B cell (primary cell): Measurements from ENCODE around the gene TTLL11. TPM values are rescaled to one million over a fixed set of nuclear protein-coding genes. Genes with fewer than 3 reads are reported as not detected.

Experiments
- ATAC-seq: fragments of 200-7000 bp; cut with Tn5 transposase; one replicate; pipeline ENCODE4 v1.10.0; 2021; ENCODE audit warnings: low read depth, mild to moderate bottlenecking, moderate number of reproducible peaks, moderate library complexity
- CTCF ChIA-PET: fragments of 350-600 bp; sonication (Branson Sonifier 250); formaldehyde crosslinking; loops from one replicate; lab custom pipeline; 2021; ENCODE audit warnings: antibody characterized with exemption, inconsistent platforms; lab: Charles Lee
- POLR2A ChIA-PET: fragments of 350-600 bp; sonication (Branson Sonifier 250); formaldehyde crosslinking; loops from one replicate; lab custom pipeline; 2021; ENCODE audit warnings: antibody characterized with exemption; lab: Charles Lee
- DNase-seq: peaks from one replicate; pipeline ENCODE4 v3.0.0; 2013
- H2AFZ ChIP-seq: 2 replicates; pipeline ENCODE4 v1.6.1; 2012; ENCODE audit warnings: mild to moderate bottlenecking, low read depth, low read length; ENCODE audit not compliant: insufficient read depth, poor library complexity, severe bottlenecking
- H3K27ac ChIP-seq, 2 donors: 1 replicate in 1 of 2; 2 replicates in 1 of 2; pipeline ENCODE4 v1.5.1; 2012 to 2013; ENCODE audit warnings: low read length in 2 of 2, mild to moderate bottlenecking in 2 of 2, moderate library complexity in 1 of 2
- H3K27me3 ChIP-seq, 4 experiments: fragments of 200-600 bp in 1 of 4; sonication (generic) in 1 of 4; replicated peaks in 1 of 4; 1 replicate in 2 of 4; 2 replicates in 2 of 4; pipeline versions ENCODE4 v1.6.1 to v1.7.0; 2013 to 2016; ENCODE audit warnings: low read length in 3 of 4, mild to moderate bottlenecking in 2 of 4, mixed read lengths in 1 of 4, moderate library complexity in 1 of 4; ENCODE audit not compliant: insufficient read depth in 4 of 4, control insufficient read depth in 3 of 4; ENCODE audit errors: control extremely low read depth in 1 of 4
- H3K36me3 ChIP-seq, 2 experiments: replicated peaks in 1 of 2; 1 replicate in 1 of 2; 2 replicates in 1 of 2; pipeline versions ENCODE4 v1.6.1 to v1.7.1; 2013; ENCODE audit warnings: low read length in 1 of 2; ENCODE audit not compliant: insufficient read depth in 2 of 2, control insufficient read depth in 1 of 2; ENCODE audit errors: control extremely low read depth in 1 of 2, extremely low read depth in 1 of 2
- H3K4me1 ChIP-seq, 2 donors: fragments of 200-600 bp in 1 of 2; sonication (generic) in 1 of 2; 1 replicate in 1 of 2; 2 replicates in 1 of 2; pipeline versions ENCODE4 v1.5.1 to v1.6.1; 2013 to 2017; ENCODE audit warnings: low read length in 2 of 2; ENCODE audit not compliant: control insufficient read depth in 2 of 2, insufficient read depth in 2 of 2
- H3K4me2 ChIP-seq: replicated peaks from 2 replicates; pipeline ENCODE3; 2012; ENCODE audit warnings: mild to moderate bottlenecking, low read depth, low read length; ENCODE audit not compliant: poor library complexity, severe bottlenecking
- H3K4me3 ChIP-seq, 5 experiments: fragments of 200-600 bp in 1 of 5; sonication (generic) in 1 of 5; 1 replicate in 3 of 5; 2 replicates in 2 of 5; pipeline versions ENCODE4 v1.5.1 to v1.7.0; 2011 to 2016; ENCODE audit warnings: low read length in 4 of 5, mild to moderate bottlenecking in 4 of 5, low read depth in 2 of 5, control low read depth in 1 of 5, moderate library complexity in 1 of 5; ENCODE audit not compliant: insufficient read depth in 1 of 5; ENCODE audit errors: control extremely low read depth in 1 of 5, extremely low read depth in 1 of 5
- H3K79me2 ChIP-seq: fragments of 200-600 bp; sonication (generic); one replicate; pipeline ENCODE4 v1.6.0; 2016; ENCODE audit warnings: low read length; ENCODE audit not compliant: control insufficient read depth, insufficient read depth
- H3K9ac ChIP-seq: fragments of 200-600 bp; sonication (generic); 2 replicates; pipeline ENCODE4 v1.6.1; 2017; ENCODE audit warnings: mild to moderate bottlenecking, low read length, moderate library complexity
- H3K9me3 ChIP-seq, 3 donors: one replicate each; pipeline versions ENCODE4 v1.6.1 to v1.7.1; 2013; ENCODE audit warnings: low read length in 2 of 3; ENCODE audit not compliant: control insufficient read depth in 2 of 3, insufficient read depth in 1 of 3; ENCODE audit errors: control extremely low read depth in 1 of 3
- H4K20me1 ChIP-seq: 2 replicates; pipeline ENCODE4 v1.6.0; 2012; ENCODE audit warnings: mild to moderate bottlenecking, low read length; ENCODE audit not compliant: insufficient read depth, control insufficient read depth, poor library complexity, severe bottlenecking
- H3K27ac Mint-ChIP-seq: one replicate; pipeline ENCODE4 v1.8.0; 2021; ENCODE audit warnings: mixed read lengths
- H3K27me3 Mint-ChIP-seq: one replicate; pipeline ENCODE4 v1.8.0; 2021; ENCODE audit warnings: mixed read lengths
- H3K4me1 Mint-ChIP-seq: one replicate; pipeline ENCODE4 v1.8.0; 2021; ENCODE audit warnings: mixed read lengths
- H3K4me3 Mint-ChIP-seq: one replicate; pipeline ENCODE4 v1.8.0; 2021; ENCODE audit warnings: mixed read lengths
- H3K9me3 Mint-ChIP-seq: one replicate; pipeline ENCODE4 v1.8.0; 2022; ENCODE audit warnings: mixed read lengths; ENCODE audit not compliant: insufficient read depth
- CTCF ChIP-seq: fragments of 200-600 bp; IDR thresholded peaks from one replicate; pipeline ENCODE4 v1.8.0; 2022; ENCODE audit warnings: antibody characterized with exemption, mild to moderate bottlenecking
- EZH2 ChIP-seq: IDR thresholded peaks from 2 replicates; pipeline ENCODE4 v1.6.1; 2012; ENCODE audit warnings: borderline replicate concordance, low read depth, mild to moderate bottlenecking, moderate library complexity, low read length; ENCODE audit not compliant: insufficient read depth, poor library complexity, severe bottlenecking
- WGBS: methylation state at CpG from one replicate; pipeline ENCODE4 v1.1.5; 2013; ENCODE audit warnings: missing lambda C conversion rate; ENCODE audit not compliant: insufficient coverage; 5-methylcytosine and 5-hydroxymethylcytosine counted together
- intact Hi-C: fragments of 100-400 bp; cut with micrococcal nuclease; formaldehyde crosslinking; loops from one replicate; pipeline ENCODE4 v1.10.0; 2022
- polyA plus RNA-seq: library from polyadenylated mRNA; depleted of rRNA; stranded (reverse); fragments of >200 nt; gene quantifications from 2 replicates; pipeline ENCODE4 v1.2.3, GENCODE V29; 2012
- total RNA-seq, 2 donors: library from RNA; stranded (reverse); fragments of 120-200 nt in 1 of 2; gene quantifications; 1 replicate in 1 of 2; 2 replicates in 1 of 2; pipeline versions ENCODE4 v1.2.3 to v1.2.4, GENCODE V29; 2013 to 2022

Gene TTLL11
- total and polyA plus RNA-seq, 2 donors (not counting 1 experiment from before 2014, with no cell fraction given), result 3.6 to 3.8 TPM

- Histone ChIP-seq H3K79me2 (no peaks in the 10 kb centered on the region), H4K20me1 (no peaks in the 10 kb centered on the region), H2AFZ (no peak overlapping the region), H3K27me3 (no peaks in the 10 kb centered on the region), H3K27ac (no peak overlapping the region), H3K4me3 (no peak overlapping the region), H3K4me2 (no peak overlapping the region), H3K9ac (no peak overlapping the region), H3K9me3 (no peaks in the 10 kb centered on the region), H3K4me1 (peaks cover 0 to 12% of the 10 kb centered on the region in 2 donors), H3K36me3 (no peaks in the 10 kb centered on the region)
- CTCF ChIA-PET, result interaction anchor here (0.6 to 1.8 kb wide), 7 partner anchors 10 to 136 kb away, joined by 3 to 5 read pairs (median 3); no protein-coding TSS in a partner anchor
- Mint-ChIP-seq H3K4me3 (peak overlapping the region; percentile 60), H3K9me3 (no peaks in the 10 kb centered on the region), H3K4me1 (peaks cover 13% of the 10 kb centered on the region), H3K27me3 (no peaks in the 10 kb centered on the region), H3K27ac (peak overlapping the region; percentile 68)
- no peak for TF ChIP-seq EZH2
- TF ChIP-seq CTCF, result no peak
- intact Hi-C loops, result loop anchor here (1.0 kb wide), 1 partner anchor 135 kb away; no protein-coding TSS in a partner anchor
- ATAC-seq (peak; percentile 76), DNase-seq (peak; percentile 38)
- 76% methylated on average over 7 of the region's 8 CpGs for WGBS
- POLR2A ChIA-PET, result no interaction called here
Observed at GRCh38 chr9:121858788-121859187, 234.3 kb downstream of the TTLL11 start.

GRCh38 chr9:121857928-121858327 lies 235.2 kb downstream of the TTLL11 start:
- CTCF ChIA-PET, result interaction anchor here (1.3 kb wide), 1 partner anchor 27 kb away, joined by 3 read pairs; no protein-coding TSS in a partner anchor
- Histone ChIP-seq H3K9ac (no peak overlapping the region), H3K27ac (no peak overlapping the region), H2AFZ (no peak overlapping the region), H3K4me1 (peaks cover 0 to 12% of the 10 kb centered on the region in 2 donors), H3K4me3 (no peak overlapping the region), H4K20me1 (no peaks in the 10 kb centered on the region), H3K79me2 (no peaks in the 10 kb centered on the region), H3K36me3 (no peaks in the 10 kb centered on the region), H3K27me3 (no peaks in the 10 kb centered on the region), H3K4me2 (no peak overlapping the region), H3K9me3 (no peaks in the 10 kb centered on the region)
- POLR2A ChIA-PET, result no interaction called here
- H3K4me3 Mint-ChIP-seq, result no peak overlapping the region
- DNase-seq (no peak), ATAC-seq (no peak)
- H3K4me1 Mint-ChIP-seq, result peaks cover 13% of the 10 kb centered on the region
- no peaks in the 10 kb centered on the region for H3K27me3 Mint-ChIP-seq
- H3K9me3 Mint-ChIP-seq, result no peaks in the 10 kb centered on the region
- 88% methylated on average over 8 of the region's 9 CpGs for WGBS
- TF ChIP-seq EZH2, result no peak
- TF ChIP-seq CTCF, result no peak
- H3K27ac Mint-ChIP-seq, result no peak overlapping the region
- intact Hi-C loops, result no loop called here
